ENCODE results near the gene FNDC3B. TPM values are rescaled to one million over a fixed set of nuclear protein-coding genes. Genes with fewer than 3 reads are reported as not detected.

The FNDC3B gene
- total RNA-seq, 2 experiments from 2014 or later: 10.6 to 12.0 TPM

DNA sequence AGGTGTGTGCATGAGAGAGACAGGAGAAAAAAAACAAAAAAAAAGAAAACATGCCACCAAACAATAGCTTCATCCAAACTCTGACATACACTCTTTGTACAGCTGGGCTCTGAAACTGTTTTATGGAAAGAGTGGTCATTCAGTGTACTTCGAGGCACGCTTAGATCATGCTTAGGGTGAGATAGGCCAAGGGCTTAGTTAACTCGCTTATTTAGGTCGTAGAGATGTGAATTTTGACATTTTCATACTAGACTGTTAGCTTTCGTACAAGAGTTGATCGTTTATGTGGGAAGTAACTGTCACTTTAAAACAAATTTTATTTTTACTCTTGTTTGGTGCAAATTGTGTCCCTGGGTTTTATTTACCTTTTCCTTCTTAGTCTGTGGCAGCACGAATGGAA lies 242.5 kb downstream of the FNDC3B start:
- DNase-seq (no peak), ATAC-seq (no peak)
- no peaks in the 10 kb centered on the region for H3K27me3 Mint-ChIP-seq
- H3K36me3 Mint-ChIP-seq (ENCODE audit: low read depth): no peaks in the 10 kb centered on the region
- H3K9me3 Mint-ChIP-seq: no peaks in the 10 kb centered on the region
- no peak overlapping the region for H3K4me3 Mint-ChIP-seq
- H3K4me1 Mint-ChIP-seq (ENCODE audit: low read depth): no peaks in the 10 kb centered on the region
- intact Hi-C loops (cut with micrococcal nuclease): no loop called here
- no peak overlapping the region for H3K27ac Mint-ChIP-seq
- CTCF ChIA-PET: no interaction called here
- POLR2A ChIA-PET: no interaction called here
- TF ChIP-seq CTCF (IDR thresholded peaks at IDR 0.05): no peak

GRCh38 chr3:172282850-172283249 lies 243.5 kb downstream of the FNDC3B start:
- no peaks in the 10 kb centered on the region for H3K27me3 Mint-ChIP-seq
- H3K4me1 Mint-ChIP-seq (ENCODE audit: low read depth): no peaks in the 10 kb centered on the region
- POLR2A ChIA-PET: interaction anchor here (0.6 kb wide), 1 partner anchor 107 kb away, joined by 3 read pairs; no protein-coding TSS in a partner anchor
- DNase-seq (no peak), ATAC-seq (no peak)
- no peaks in the 10 kb centered on the region for H3K36me3 Mint-ChIP-seq (ENCODE audit: low read depth)
- no peak overlapping the region for H3K27ac Mint-ChIP-seq
- no peaks in the 10 kb centered on the region for H3K9me3 Mint-ChIP-seq
- H3K4me3 Mint-ChIP-seq: no peak overlapping the region
- intact Hi-C loops (cut with micrococcal nuclease): no loop called here
- CTCF ChIA-PET: no interaction called here
- TF ChIP-seq CTCF (IDR thresholded peaks at IDR 0.05): no peak

- no peaks in the 10 kb centered on the region for H3K36me3 Mint-ChIP-seq (ENCODE audit: low read depth)
- intact Hi-C loops (cut with micrococcal nuclease): no loop called here
- DNase-seq (no peak), ATAC-seq (no peak)
- CTCF ChIA-PET: no interaction called here
- no peaks in the 10 kb centered on the region for H3K9me3 Mint-ChIP-seq
- no peak overlapping the region for H3K4me3 Mint-ChIP-seq
- no peak overlapping the region for H3K27ac Mint-ChIP-seq
- H3K4me1 Mint-ChIP-seq (ENCODE audit: low read depth): peaks cover 9% of the 10 kb centered on the region
- POLR2A ChIA-PET: no interaction called here
- no peaks in the 10 kb centered on the region for H3K27me3 Mint-ChIP-seq
- no peak for TF ChIP-seq CTCF (IDR thresholded peaks at IDR 0.05)
These were observed 244.5 kb downstream of the FNDC3B start for GRCh38 chr3:172283841-172284357.

DNA sequence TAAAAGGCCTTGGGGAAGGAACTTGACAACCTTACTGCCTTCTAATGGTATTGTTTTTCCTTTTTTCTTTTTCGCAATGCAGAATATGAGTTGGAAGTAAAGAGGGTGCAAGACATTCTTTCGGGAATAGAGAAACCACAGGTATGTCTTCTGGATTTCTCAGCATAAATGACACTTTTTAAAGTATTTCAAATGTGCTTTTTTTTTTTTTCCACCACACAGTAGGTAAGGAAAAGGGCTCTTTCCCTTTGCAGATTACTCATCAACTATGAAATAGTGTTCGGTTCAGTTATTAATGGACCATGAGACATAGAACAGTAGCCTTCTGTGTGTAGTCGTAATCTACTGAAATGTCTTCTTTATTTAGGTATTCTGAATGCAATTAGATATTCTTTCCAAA lies 246.5 kb downstream of the FNDC3B start:
- ATAC-seq (no peak), DNase-seq (no peak)
- H3K27me3 Mint-ChIP-seq: no peaks in the 10 kb centered on the region
- no peak overlapping the region for H3K27ac Mint-ChIP-seq
- intact Hi-C loops (cut with micrococcal nuclease): no loop called here
- TF ChIP-seq CTCF (IDR thresholded peaks at IDR 0.05): no peak
- ChIA-PET POLR2A (no interaction called here), CTCF (interaction anchor here (1.1 kb wide), 1 partner anchor 78 kb away, joined by 3 read pairs; no protein-coding TSS in a partner anchor)
- H3K9me3 Mint-ChIP-seq: no peaks in the 10 kb centered on the region
- no peak overlapping the region for H3K4me3 Mint-ChIP-seq
- peaks cover 9% of the 10 kb centered on the region for H3K4me1 Mint-ChIP-seq (ENCODE audit: low read depth)
- H3K36me3 Mint-ChIP-seq (ENCODE audit: low read depth): peaks cover 2% of the 10 kb centered on the region

GRCh38 chr3:172286548-172287148 lies 247.3 kb downstream of the FNDC3B start:
- Mint-ChIP-seq H3K4me1 (ENCODE audit: low read depth) (peaks cover 9% of the 10 kb centered on the region), H3K27ac (no peak overlapping the region), H3K36me3 (ENCODE audit: low read depth) (peaks cover 2% of the 10 kb centered on the region), H3K4me3 (no peak overlapping the region), H3K9me3 (no peaks in the 10 kb centered on the region), H3K27me3 (no peaks in the 10 kb centered on the region)
- TF ChIP-seq CTCF (IDR thresholded peaks at IDR 0.05): no peak
- CTCF ChIA-PET: interaction anchor here (1.8 kb wide), 1 partner anchor 9 kb away, joined by 4 read pairs; no protein-coding TSS in a partner anchor
- POLR2A ChIA-PET: no interaction called here
- intact Hi-C loops (cut with micrococcal nuclease): no loop called here
- DNase-seq: no peak
- ATAC-seq: no peak

All from activated CD8-positive, alpha-beta T cell treated with anti-CD3 and anti-CD28 coated beads for 36 hours (primary cell).